HEK293 (cell line): Measurements from ENCODE around the gene METTL2A.

ENCODE experiments used
- CTCF ChIA-PET: fragments of 350-600 bp; formaldehyde crosslinking; extraction: SDS; loops from one replicate; lab custom pipeline; 2021; ENCODE audit warnings: antibody characterized with exemption; lab: Yijun Ruan, JAX
- POLR2A ChIA-PET: fragments of 300-600 bp; formaldehyde crosslinking; extraction: SDS; loops from one replicate; lab custom pipeline; 2020; ENCODE audit warnings: antibody characterized with exemption, inconsistent platforms; lab: Yijun Ruan, JAX
- H3K27ac ChIP-seq: fragments of 200-500 bp; sonication (Bioruptor generic); 2 replicates; pipeline ENCODE4 v1.5.1; 2014; ENCODE audit warnings: low read depth, low read length, control low read depth, inconsistent platforms; ENCODE audit errors: extremely low read depth
- H3K36me3 ChIP-seq, 2 experiments: fragments of 200-500 bp in 1 of 2; sonication (Bioruptor generic) in 1 of 2; 1 replicate in 1 of 2; 2 replicates in 1 of 2; pipeline ENCODE4 v1.5.1; 2014 to 2017; ENCODE audit warnings: inconsistent platforms in 2 of 2, low read length in 2 of 2; ENCODE audit not compliant: control insufficient read depth in 2 of 2, insufficient read depth in 1 of 2
- H3K4me1 ChIP-seq: fragments of 200-500 bp; sonication (Bioruptor generic); 2 replicates; pipeline ENCODE4 v1.5.1; 2014; ENCODE audit warnings: mild to moderate bottlenecking, low read length, inconsistent platforms; ENCODE audit not compliant: control insufficient read depth, insufficient read depth
- H3K4me3 ChIP-seq: 2 replicates; pipeline ENCODE4 v1.5.1; 2011; ENCODE audit warnings: low read depth, mild to moderate bottlenecking, control low read depth, low read length, moderate library complexity
- H3K9me3 ChIP-seq: fragments of 200-500 bp; sonication (Bioruptor generic); 2 replicates; pipeline ENCODE4 v1.5.1; 2014; ENCODE audit warnings: low read depth, low read length, inconsistent platforms; ENCODE audit not compliant: control insufficient read depth, insufficient read depth
- HOXC10 ChIP-seq: sonication (generic); formaldehyde crosslinking; IDR thresholded peaks from 2 replicates; pipeline ENCODE4 v1.8.1; 2023; ENCODE audit warnings: mild to moderate bottlenecking, missing genetic modification reagents
- KLF7 ChIP-seq: fragments of 450-650 bp; formaldehyde crosslinking; IDR thresholded peaks from 2 replicates; pipeline ENCODE4 v1.5.1; 2016; ENCODE audit warnings: missing biosample characterization, missing genetic modification characterization, borderline replicate concordance
- KLF8 ChIP-seq: fragments of 450-650 bp; formaldehyde crosslinking; IDR thresholded peaks from 2 replicates; pipeline ENCODE4 v1.5.1; 2016; ENCODE audit warnings: missing biosample characterization, missing genetic modification characterization
- PBX3 ChIP-seq: sonication (generic); formaldehyde crosslinking; IDR thresholded peaks from 2 replicates; pipeline ENCODE4 v1.8.1; 2022; ENCODE audit warnings: mild to moderate bottlenecking, moderate library complexity, missing genetic modification reagents
- PRDM2 ChIP-seq: fragments of 450-650 bp; formaldehyde crosslinking; IDR thresholded peaks from 2 replicates; pipeline ENCODE4 v1.5.1; 2016; ENCODE audit warnings: missing biosample characterization, missing genetic modification characterization, borderline replicate concordance
- SP2 ChIP-seq: fragments of 450-650 bp; formaldehyde crosslinking; IDR thresholded peaks from 2 replicates; pipeline ENCODE4 v1.5.1; 2016; ENCODE audit warnings: missing biosample characterization, missing genetic modification characterization
- SP3 ChIP-seq: fragments of 450-650 bp; formaldehyde crosslinking; IDR thresholded peaks from 2 replicates; pipeline ENCODE4 v1.5.1; 2016; ENCODE audit warnings: missing biosample characterization, missing genetic modification characterization
- ZBTB48 ChIP-seq: fragments of 450-650 bp; formaldehyde crosslinking; IDR thresholded peaks from 2 replicates; pipeline ENCODE4 v1.5.1; 2016; ENCODE audit warnings: missing biosample characterization, missing genetic modification characterization
- ZFP69B ChIP-seq: fragments of 450-650 bp; formaldehyde crosslinking; IDR thresholded peaks from 2 replicates; pipeline ENCODE4 v1.5.1; 2016; ENCODE audit warnings: missing biosample characterization, missing genetic modification characterization
- ZIC2 ChIP-seq: fragments of 450-650 bp; formaldehyde crosslinking; IDR thresholded peaks from 2 replicates; pipeline ENCODE4 v1.5.1; 2016; ENCODE audit warnings: missing biosample characterization, missing genetic modification characterization
- ZNF398 ChIP-seq: fragments of 450-650 bp; formaldehyde crosslinking; IDR thresholded peaks from 2 replicates; pipeline ENCODE4 v1.5.1; 2017; ENCODE audit warnings: missing biosample characterization, missing genetic modification characterization
- ZNF501 ChIP-seq: fragments of 450-650 bp; formaldehyde crosslinking; IDR thresholded peaks from 2 replicates; pipeline ENCODE4 v1.5.1; 2016; ENCODE audit warnings: missing biosample characterization, missing genetic modification characterization
- ZNF510 ChIP-seq: fragments of 450-650 bp; formaldehyde crosslinking; IDR thresholded peaks from 2 replicates; pipeline ENCODE4 v1.5.1; 2018; ENCODE audit warnings: mild to moderate bottlenecking, missing genetic modification characterization, missing biosample characterization; ENCODE audit not compliant: insufficient replicate concordance
- ZNF518A ChIP-seq: fragments of 450-650 bp; formaldehyde crosslinking; conservative IDR thresholded peaks from 2 replicates; pipeline ENCODE4 v1.5.1; 2016; ENCODE audit warnings: low read depth, missing biosample characterization, missing genetic modification characterization
- ZNF624 ChIP-seq: fragments of 450-650 bp; formaldehyde crosslinking; IDR thresholded peaks from 2 replicates; pipeline ENCODE4 v1.5.1; 2017; ENCODE audit warnings: missing biosample characterization, missing genetic modification characterization

METTL2A gene

GRCh38 chr17:62423647-62424461 is at the start of gene METTL2A (continued):
- 0 out of 2 replicates have a peak, but pooled peaks have one; percentile 43 for TF ChIP-seq HOXC10
- peak; percentile 84 for TF ChIP-seq SP2
- peak; percentile 43 for TF ChIP-seq ZBTB48
- peak; percentile 89 for TF ChIP-seq PBX3
- TF ChIP-seq KLF7 (tag by site-specific recombination): peak; percentile 82; the same call in 1 of the 2 replicates
- peak; percentile 66; the same call in 1 of the 2 replicates for TF ChIP-seq ZNF501 (tag by site-specific recombination)
- TF ChIP-seq SP3: peak; percentile 75
- TF ChIP-seq ZNF518A: peak; percentile 78
- TF ChIP-seq KLF8: peak; percentile 84

GRCh38 chr17:62380253-62380652 is 43.4 kb upstream of the METTL2A start, which contains the start of gene EFCAB3:
Gene EFCAB3, plus strand, starts transcription at chr17:62380553. Its CDS starts 2,427 bp downstream, at chr17:62382980.
- H3K4me1 ChIP-seq: no peaks in the 10 kb centered on the region
- no peaks in the 10 kb centered on the region for H3K36me3 ChIP-seq
- TF ChIP-seq ZFP69B (tag by site-specific recombination): no peak
- TF ChIP-seq ZNF510 (tag by site-specific recombination): no peak
- no peak for TF ChIP-seq PRDM2 (tag by site-specific recombination)
- TF ChIP-seq KLF7 (tag by site-specific recombination): no peak
- no peak for TF ChIP-seq ZIC2
- no peak for TF ChIP-seq ZNF398 (tag by site-specific recombination)
- TF ChIP-seq ZNF624 (tag by site-specific recombination): no peak
- no peak within 1 kb of the TSS for H3K4me3 ChIP-seq
- POLR2A ChIA-PET: no interaction called here
- H3K9me3 ChIP-seq: no peaks in the 10 kb centered on the region
- no peak within 1 kb of the TSS for H3K27ac ChIP-seq
- CTCF ChIA-PET: interaction anchor here (0.6 kb wide), 1 partner anchor 829 kb away, joined by 3 read pairs; no protein-coding TSS in a partner anchor
